Esophagus muscularis mucosa (tissue), 4 donors: ENCODE results near the gene COL11A2. TPM values are rescaled to one million over a fixed set of nuclear protein-coding genes. Genes with fewer than 3 reads are reported as not detected.
"Not testable (repeated sequence)": the region's sequence is repeated elsewhere in the genome, so short reads cannot be mapped to it uniquely, and the experiment has no call there.

Source experiments
- DNase-seq: peaks from one replicate; pipeline ENCODE4 v3.0.0-alpha.2; 2017; ENCODE audit errors: extremely low spot score
- H3K27ac ChIP-seq, 4 donors: fragments of 200-600 bp; sonication (generic); replicated peaks in 1 of 4; 1 replicate in 3 of 4; 2 replicates in 1 of 4; pipeline ENCODE4 v1.5.1; 2016 to 2019; ENCODE audit warnings: mild to moderate bottlenecking in 1 of 4
- H3K27me3 ChIP-seq, 4 donors: fragments of 200-600 bp; sonication (generic); one replicate each; pipeline versions ENCODE4 v1.5.1 to v1.6.0; 2016 to 2019
- H3K36me3 ChIP-seq, 4 donors: fragments of 200-600 bp; sonication (generic); one replicate each; pipeline ENCODE4 v1.5.1; 2016 to 2019
- H3K4me1 ChIP-seq, 4 donors: fragments of 200-600 bp; sonication (generic); one replicate each; pipeline ENCODE4 v1.5.1; 2016 to 2019
- H3K4me3 ChIP-seq, 4 donors: fragments of 200-600 bp; sonication (generic); 1 replicate in 2 of 4; 2 replicates in 2 of 4; pipeline ENCODE4 v1.5.1; 2016 to 2019; ENCODE audit warnings: mild to moderate bottlenecking in 4 of 4, moderate library complexity in 1 of 4
- H3K9me3 ChIP-seq, 4 donors: fragments of 200-600 bp; sonication (generic); 1 replicate in 3 of 4; 2 replicates in 1 of 4; pipeline ENCODE4 v1.5.1; 2016 to 2019
- CTCF ChIP-seq, 3 experiments: fragments of 200-600 bp in 2 of 3; fragments of 450-650 bp in 1 of 3; sonication (generic) in 2 of 3; IDR thresholded peaks; one replicate each; pipeline ENCODE4 v1.5.1; 2017 to 2019; ENCODE audit warnings: antibody characterized with exemption in 3 of 3, mild to moderate bottlenecking in 2 of 3, moderate library complexity in 1 of 3
- EP300 ChIP-seq: sonication (generic); formaldehyde crosslinking; IDR thresholded peaks from one replicate; pipeline ENCODE4 v1.6.1; 2017; ENCODE audit warnings: antibody characterized with exemption
- POLR2A ChIP-seq: fragments of 450-650 bp; IDR thresholded peaks from one replicate; pipeline ENCODE4 v1.6.1; 2017; ENCODE audit warnings: antibody characterized with exemption, moderate library complexity, mild to moderate bottlenecking, low read depth
- POLR2AphosphoS5 ChIP-seq, 2 donors: sonication (generic); formaldehyde crosslinking; IDR thresholded peaks; one replicate each; pipeline ENCODE4 v1.6.1; 2017; ENCODE audit warnings: antibody characterized with exemption in 2 of 2
- WGBS: methylation state at CpG from one replicate; pipeline ENCODE4 v1.1.5; 2018; 5-methylcytosine and 5-hydroxymethylcytosine counted together
- intact Hi-C: fragments of 100-400 bp; cut with DNase I; formaldehyde crosslinking; loops from one replicate; pipeline ENCODE4 v1.15.1; 2023
- total RNA-seq, 4 donors: library from RNA; depleted of rRNA; stranded (reverse); fragments of >200 nt; gene quantifications; one replicate each; pipeline versions ENCODE4 v1.1.0 to v1.2.1, GENCODE V29; 2016

Gene COL11A2
- total RNA-seq, 4 donors from 2014 or later, result 0.17 to 1.1 (median 0.19) TPM; not detected in 1

- TF ChIP-seq EP300 (no peak), POLR2AphosphoS5 (IDR thresholded peaks at IDR 0.05) (no peak), POLR2A (no peak), CTCF (IDR thresholded peaks at IDR 0.05) (no peak)
- H3K27ac ChIP-seq, result no peak overlapping the region
- H3K36me3 ChIP-seq, result no peaks in the 10 kb centered on the region
- DNase-seq, result no peak
- peaks cover 9 to 13% (median 12%) of the 10 kb centered on the region in 4 donors for H3K4me1 ChIP-seq
- H3K9me3 ChIP-seq, result peaks cover 0 to 9% (median 7%) of the 10 kb centered on the region in 4 donors
- H3K4me3 ChIP-seq, result no peak overlapping the region
- 79% methylated on average over 6 of the region's 6 CpGs for WGBS
- intact Hi-C loops, result no loop called here
- H3K27me3 ChIP-seq, result peaks cover 0 to 14% (median 0%) of the 10 kb centered on the region in 4 donors
These were observed 35.7 kb downstream of the COL11A2 start for GRCh38 chr6:33156561-33156960.

GRCh38 chr6:33154349-33154748 lies 37.9 kb downstream of the COL11A2 start:
- no peak overlapping the region for H3K4me3 ChIP-seq
- 58% methylated on average over 4 of the region's 4 CpGs for WGBS
- H3K4me1 ChIP-seq, result no peaks in the 10 kb centered on the region
- peaks cover 0 to 27% (median under 1%) of the 10 kb centered on the region in 4 donors for H3K27me3 ChIP-seq
- TF ChIP-seq POLR2AphosphoS5 (IDR thresholded peaks at IDR 0.05), result no peak
- TF ChIP-seq CTCF (IDR thresholded peaks at IDR 0.05), result no peak
- no peak for TF ChIP-seq EP300
- TF ChIP-seq POLR2A, result no peak
- no peaks in the 10 kb centered on the region for H3K36me3 ChIP-seq
- no peak overlapping the region for H3K27ac ChIP-seq
- H3K9me3 ChIP-seq, result peaks cover 0 to 11% (median 9%) of the 10 kb centered on the region in 4 donors
- intact Hi-C loops, result no loop called here
- DNase-seq, result no peak

GRCh38 chr6:33151050-33151449 lies 41.2 kb downstream of the COL11A2 start:
- Histone ChIP-seq H3K4me3 (no peak overlapping the region), H3K4me1 (no peaks in the 10 kb centered on the region)

GRCh38 chr6:33150560-33150959 lies 41.7 kb downstream of the COL11A2 start:
- H3K36me3 ChIP-seq, result not testable (repeated sequence)
- 91% methylated on average over 3 of the region's 3 CpGs for WGBS

More at GRCh38 chr6:33151050-33151449, 41.2 kb downstream of the COL11A2 start:
- Histone ChIP-seq H3K36me3 (no peaks in the 10 kb centered on the region), H3K27me3 (peaks cover 0 to 37% (median 3%) of the 10 kb centered on the region in 4 donors), H3K9me3 (peaks cover 0 to 11% (median 9%) of the 10 kb centered on the region in 4 donors), H3K27ac (no peak overlapping the region)
- TF ChIP-seq POLR2AphosphoS5 (IDR thresholded peaks at IDR 0.05), result no peak
- no peak for TF ChIP-seq CTCF (IDR thresholded peaks at IDR 0.05)
- TF ChIP-seq POLR2A, result no peak
- TF ChIP-seq EP300, result no peak
- 88% methylated on average over 1 of the region's 1 CpG for WGBS
- no peak for DNase-seq
- intact Hi-C loops, result no loop called here

GRCh38 chr6:33147807-33148666 lies 44.2 kb downstream of the COL11A2 start:
- no peak overlapping the region for H3K27ac ChIP-seq
- H3K36me3 ChIP-seq, result no peaks in the 10 kb centered on the region
- peaks cover 0 to 44% (median 3%) of the 10 kb centered on the region in 4 donors for H3K27me3 ChIP-seq
- peaks cover 0 to 11% (median 9%) of the 10 kb centered on the region in 4 donors for H3K9me3 ChIP-seq
- peak; percentile 53 to 80 (median 58) for TF ChIP-seq CTCF (IDR thresholded peaks at IDR 0.05)
- no peak for TF ChIP-seq EP300
- intact Hi-C loops, result loop anchor here (5.0 kb wide), 1 partner anchor 136 kb away; no protein-coding TSS in a partner anchor
- WGBS, result 44% methylated on average over 8 of the region's 8 CpGs
- no peak for DNase-seq
- H3K4me3 ChIP-seq, result no peak overlapping the region
- H3K4me1 ChIP-seq, result no peaks in the 10 kb centered on the region

More at GRCh38 chr6:33150560-33150959, 41.7 kb downstream of the COL11A2 start:
- peaks cover 0 to 11% (median 9%) of the 10 kb centered on the region in 4 donors for H3K9me3 ChIP-seq
- H3K27ac ChIP-seq, H3K4me1 ChIP-seq, DNase-seq, intact Hi-C loops, H3K4me3 ChIP-seq: not testable (repeated sequence)
- peaks cover 0 to 37% (median 3%) of the 10 kb centered on the region in 4 donors for H3K27me3 ChIP-seq
